Bronchial epithelial cell (primary cell): Measurements from ENCODE around the gene ZNF205. TPM values are rescaled to one million over a fixed set of nuclear protein-coding genes. Genes with fewer than 3 reads are reported as not detected.
"Not testable (repeated sequence)": the region's sequence is repeated elsewhere in the genome, so short reads cannot be mapped to it uniquely, and the experiment has no call there.

Source experiments
- DNase-seq: peaks from one replicate; pipeline ENCODE4 v3.0.0-alpha.2; 2010; ENCODE audit warnings: low read depth
- FAIRE-seq: peaks from 2 replicates; lab custom pipeline; 2011; peaks lifted over from hg19 to GRCh38; lab: Jason Lieb, UNC
- H3K27me3 ChIP-seq: 2 replicates; pipeline ENCODE4 v1.5.1; 2011; ENCODE audit warnings: low read length; ENCODE audit not compliant: control insufficient read depth, insufficient read depth
- H3K36me3 ChIP-seq: 2 replicates; pipeline ENCODE4 v1.5.1; 2011; ENCODE audit warnings: low read length; ENCODE audit not compliant: control insufficient read depth, insufficient read depth
- H3K4me3 ChIP-seq: 2 replicates; pipeline ENCODE4 v1.5.1; 2011; ENCODE audit warnings: mild to moderate bottlenecking, low read depth, low read length, control low read depth
- total RNA-seq: library from RNA; depleted of rRNA; stranded (reverse); fragments of >200 nt; gene quantifications from 2 replicates; pipeline ENCODE4 v1.2.1, GENCODE V29; 2014
- TF ChIP-seq, protein P1 (sequence below): IDR thresholded peaks from 2 replicates; pipeline ENCODE4 v1.5.1; 2011; ENCODE audit warnings: mild to moderate bottlenecking, moderate library complexity, low read length, control low read depth, inconsistent platforms; ENCODE audit not compliant: insufficient read depth, severe bottlenecking

The ZNF205 gene
- total RNA-seq, 1 donor from 2014 or later: 22.4 TPM

DNA sequence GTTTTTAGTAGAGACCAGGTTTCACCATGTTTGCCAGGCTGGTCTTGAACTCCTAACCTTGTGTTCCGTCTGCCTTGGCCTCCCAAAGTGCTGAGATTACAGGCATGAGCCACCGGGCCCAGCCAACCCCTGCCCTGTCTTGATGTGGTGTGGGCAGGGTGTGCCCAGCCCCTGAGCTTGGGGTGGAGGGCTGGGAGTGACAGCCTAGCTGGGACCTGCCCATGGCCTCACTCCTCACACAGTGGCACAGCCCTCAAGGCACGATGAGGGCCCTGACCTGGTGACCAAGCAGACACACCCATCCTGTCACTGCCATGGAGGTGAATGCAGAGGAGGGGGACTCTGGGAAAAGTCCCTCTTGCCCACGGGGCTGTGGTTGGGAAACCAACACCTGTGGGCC is 43.9 kb upstream of the ZNF205 start:
- FAIRE-seq: no peak
- Histone ChIP-seq H3K27me3 (no peaks in the 10 kb centered on the region), H3K36me3 (no peaks in the 10 kb centered on the region), H3K4me3 (no peak overlapping the region)
- DNase-seq: no peak
- TF ChIP-seq, protein P1, sequence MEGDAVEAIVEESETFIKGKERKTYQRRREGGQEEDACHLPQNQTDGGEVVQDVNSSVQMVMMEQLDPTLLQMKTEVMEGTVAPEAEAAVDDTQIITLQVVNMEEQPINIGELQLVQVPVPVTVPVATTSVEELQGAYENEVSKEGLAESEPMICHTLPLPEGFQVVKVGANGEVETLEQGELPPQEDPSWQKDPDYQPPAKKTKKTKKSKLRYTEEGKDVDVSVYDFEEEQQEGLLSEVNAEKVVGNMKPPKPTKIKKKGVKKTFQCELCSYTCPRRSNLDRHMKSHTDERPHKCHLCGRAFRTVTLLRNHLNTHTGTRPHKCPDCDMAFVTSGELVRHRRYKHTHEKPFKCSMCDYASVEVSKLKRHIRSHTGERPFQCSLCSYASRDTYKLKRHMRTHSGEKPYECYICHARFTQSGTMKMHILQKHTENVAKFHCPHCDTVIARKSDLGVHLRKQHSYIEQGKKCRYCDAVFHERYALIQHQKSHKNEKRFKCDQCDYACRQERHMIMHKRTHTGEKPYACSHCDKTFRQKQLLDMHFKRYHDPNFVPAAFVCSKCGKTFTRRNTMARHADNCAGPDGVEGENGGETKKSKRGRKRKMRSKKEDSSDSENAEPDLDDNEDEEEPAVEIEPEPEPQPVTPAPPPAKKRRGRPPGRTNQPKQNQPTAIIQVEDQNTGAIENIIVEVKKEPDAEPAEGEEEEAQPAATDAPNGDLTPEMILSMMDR: no peak

DNA sequence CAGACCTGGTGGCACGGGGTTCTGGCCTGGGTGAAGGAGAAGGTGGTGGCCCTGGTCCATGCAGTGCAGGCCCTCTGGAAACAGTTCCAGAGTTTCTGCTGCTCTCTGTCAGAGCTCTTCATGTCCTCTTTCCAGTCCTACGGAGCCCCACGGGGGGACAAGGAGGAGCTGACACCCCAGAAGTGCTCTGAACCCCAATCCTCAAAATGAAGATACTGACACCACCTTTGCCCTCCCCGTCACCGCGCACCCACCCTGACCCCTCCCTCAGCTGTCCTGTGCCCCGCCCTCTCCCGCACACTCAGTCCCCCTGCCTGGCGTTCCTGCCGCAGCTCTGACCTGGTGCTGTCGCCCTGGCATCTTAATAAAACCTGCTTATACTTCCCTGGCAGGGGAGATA is 43.2 kb upstream of the ZNF205 start:
- H3K36me3 ChIP-seq, H3K27me3 ChIP-seq, FAIRE-seq, DNase-seq, H3K4me3 ChIP-seq: not testable (repeated sequence)

DNA sequence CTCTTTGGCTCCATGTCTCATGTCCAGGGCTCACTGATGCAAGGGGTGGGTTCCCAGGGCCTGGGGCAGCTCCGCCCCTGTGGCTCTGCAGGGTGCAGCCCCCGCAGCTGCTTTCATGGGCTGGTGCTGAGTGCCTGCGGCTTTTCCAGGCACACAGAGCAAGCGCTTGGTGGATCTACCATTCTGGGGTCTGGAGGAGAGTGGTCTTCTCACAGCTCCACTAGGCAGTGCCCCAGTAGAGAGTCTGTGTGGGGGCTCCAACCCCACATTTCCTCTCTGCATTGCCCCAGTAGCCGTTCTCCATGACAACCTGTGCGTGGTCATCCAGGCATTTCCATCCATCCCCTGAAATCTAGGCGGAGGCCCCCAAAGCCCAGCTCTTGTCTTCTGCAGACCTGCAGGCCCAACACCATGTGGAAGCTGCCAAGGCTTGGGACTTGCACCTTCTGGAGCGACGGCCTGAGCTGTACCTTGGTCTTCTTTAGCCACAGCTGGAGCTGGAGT is 41.7 kb upstream of the ZNF205 start:
- H3K27me3 ChIP-seq: no peaks in the 10 kb centered on the region
- TF ChIP-seq, protein P1: no peak
- H3K4me3 ChIP-seq: no peak overlapping the region
- DNase-seq (no peak), FAIRE-seq (no peak)
- H3K36me3 ChIP-seq: no peaks in the 10 kb centered on the region

DNA sequence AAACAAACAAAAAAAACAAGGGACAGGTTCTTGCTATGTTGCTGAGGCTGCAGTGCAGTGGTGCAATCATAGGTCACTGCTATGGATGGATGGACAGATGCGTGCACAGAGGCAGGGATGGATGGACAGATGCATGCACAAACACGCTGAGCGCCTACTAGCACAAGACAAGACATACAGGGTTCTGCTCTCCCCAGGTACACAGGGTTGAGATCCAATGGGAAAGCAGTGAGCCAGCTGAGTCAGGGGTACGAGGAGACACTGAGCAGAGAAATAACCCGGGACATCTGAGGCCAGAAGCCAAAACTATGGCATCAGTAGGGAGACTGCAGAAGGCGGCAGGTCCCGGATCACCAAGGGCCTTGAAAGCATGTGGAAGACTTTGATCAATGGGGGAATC is 40.7 kb upstream of the ZNF205 start:
- no peaks in the 10 kb centered on the region for H3K36me3 ChIP-seq
- DNase-seq (no peak), FAIRE-seq (no peak)
- no peaks in the 10 kb centered on the region for H3K27me3 ChIP-seq
- no peak overlapping the region for H3K4me3 ChIP-seq
- TF ChIP-seq, protein P1: no peak

DNA sequence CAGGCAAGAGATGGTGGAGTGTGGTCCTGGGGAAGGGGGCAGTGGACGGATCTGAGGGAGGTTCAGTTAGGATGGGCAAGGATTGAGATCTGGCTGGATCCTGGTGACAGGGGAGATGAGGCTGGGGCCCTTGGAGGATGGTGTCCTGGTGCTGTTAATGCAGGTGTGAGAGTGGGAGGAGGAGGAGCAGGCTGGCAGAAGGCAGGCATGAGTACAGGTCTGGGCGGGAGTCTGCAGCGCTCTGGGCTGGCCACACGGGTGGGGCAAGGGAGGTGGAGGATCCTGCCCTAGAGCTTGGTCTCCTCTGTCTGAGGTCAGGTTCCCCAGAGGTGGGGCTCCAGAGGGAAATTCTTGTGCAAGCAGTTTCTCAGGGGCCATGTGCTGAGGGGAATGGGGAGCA is 40.2 kb upstream of the ZNF205 start:
- FAIRE-seq: peak; percentile 77

DNA sequence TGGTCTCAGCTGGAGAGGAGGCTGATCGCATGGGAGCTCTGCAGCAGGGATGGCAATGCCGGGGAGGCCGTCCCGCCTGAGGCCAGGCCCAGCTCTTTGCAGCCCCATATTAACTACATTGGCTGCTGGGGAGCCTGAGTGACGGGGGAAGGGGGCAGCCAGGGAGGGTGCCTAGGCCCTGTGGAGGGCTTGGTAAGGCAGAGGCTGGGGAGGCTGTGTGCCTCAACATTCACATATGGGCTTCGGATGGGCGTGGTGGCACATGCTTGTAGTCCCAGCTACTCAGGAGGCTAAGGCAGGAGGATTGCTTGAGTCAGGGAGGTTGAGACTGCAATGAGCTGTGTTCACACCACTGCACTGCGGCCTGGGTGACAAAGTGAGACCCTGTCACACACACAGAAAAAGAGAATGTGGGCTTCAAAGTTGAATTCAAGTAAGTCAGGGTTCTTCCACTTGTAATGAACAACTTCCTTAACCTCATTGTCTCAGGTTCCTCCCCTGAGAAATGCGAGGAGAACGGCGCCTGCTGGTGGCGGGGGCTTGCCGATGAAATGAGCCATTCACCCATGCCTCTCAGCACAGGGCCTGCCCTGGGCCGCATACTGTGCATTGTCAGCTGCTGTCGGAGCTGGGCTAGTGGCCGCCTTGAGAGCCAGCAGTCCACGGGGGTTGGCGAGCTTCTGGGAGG is 39.7 kb upstream of the ZNF205 start:
- H3K27me3 ChIP-seq, H3K36me3 ChIP-seq, H3K4me3 ChIP-seq, DNase-seq: not testable (repeated sequence)
- peak; percentile 43 for FAIRE-seq

More for the DNA sequence above, 40.2 kb upstream of the ZNF205 start:
- H3K27me3 ChIP-seq, H3K4me3 ChIP-seq, DNase-seq, H3K36me3 ChIP-seq: not testable (repeated sequence)

DNA sequence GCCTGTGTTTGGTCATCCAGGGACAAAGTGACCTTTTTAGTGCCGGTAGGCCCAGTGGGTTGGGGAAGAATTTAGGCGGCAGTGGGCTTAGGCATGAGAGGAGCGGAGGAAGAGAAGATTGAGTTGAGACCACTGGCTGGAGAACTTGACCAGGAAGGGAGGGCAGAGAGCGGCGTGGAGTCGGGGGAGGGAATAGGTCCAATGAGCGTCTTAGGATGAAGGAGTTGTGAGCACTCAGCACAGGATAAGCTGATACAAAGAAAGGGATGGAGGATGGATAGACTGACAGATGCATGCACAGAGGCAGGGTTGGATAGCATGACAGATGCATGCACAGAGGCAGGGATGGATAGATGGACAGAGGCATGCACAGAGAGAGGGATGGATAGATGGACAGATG is 38.9 kb upstream of the ZNF205 start:
- Histone ChIP-seq H3K27me3 (no peaks in the 10 kb centered on the region), H3K4me3 (no peak overlapping the region), H3K36me3 (no peaks in the 10 kb centered on the region)
- DNase-seq: no peak
- FAIRE-seq: no peak
- TF ChIP-seq, protein P1: no peak
